Upper lobe of right lung (tissue), 1 donor: Measurements from ENCODE around the gene B4GALT2. TPM values are rescaled to one million over a fixed set of nuclear protein-coding genes. Genes with fewer than 3 reads are reported as not detected.

ENCODE experiments used
- ATAC-seq: fragments of 200-7000 bp; cut with Tn5 transposase; one replicate; pipeline ENCODE4 v1.9.1; 2020; ENCODE audit warnings: mild to moderate bottlenecking, moderate library complexity
- DNase-seq: peaks from one replicate; pipeline ENCODE4 v3.0.0-alpha.2; 2020
- H3K27ac ChIP-seq: fragments of 200-600 bp; one replicate; pipeline ENCODE4 v1.8.0; 2022
- H3K27me3 ChIP-seq: fragments of 200-600 bp; one replicate; pipeline ENCODE4 v1.8.0; 2022; ENCODE audit warnings: mild to moderate bottlenecking
- H3K36me3 ChIP-seq: fragments of 200-600 bp; one replicate; pipeline ENCODE4 v1.8.0; 2022
- H3K4me1 ChIP-seq: fragments of 200-600 bp; one replicate; pipeline ENCODE4 v1.8.0; 2022
- H3K4me3 ChIP-seq: fragments of 200-600 bp; one replicate; pipeline ENCODE4 v1.8.0; 2022; ENCODE audit warnings: mild to moderate bottlenecking
- H3K9me3 ChIP-seq: fragments of 200-600 bp; one replicate; pipeline ENCODE4 v1.8.0; 2022
- intact Hi-C: fragments of 100-400 bp; cut with DNase I; formaldehyde crosslinking; loops from one replicate; pipeline ENCODE4 v1.11.0; 2022
- total RNA-seq: library from RNA; stranded (reverse); fragmentation: NEBNext Ultra II Directional; extraction: Animal tissue kit (Norgen Biotek cat#: 25700); gene quantifications from one replicate; pipeline ENCODE4 v1.2.1, GENCODE V29; 2021
- TF ChIP-seq, protein P1 (sequence below): fragments of 200-600 bp; IDR thresholded peaks from one replicate; pipeline ENCODE4 v1.8.0; 2022; ENCODE audit warnings: antibody characterized with exemption
- donor health status: DM: no; HTN: yes; CAD: no; lungs with severe emphysema.

Gene B4GALT2
- total RNA-seq, 1 donor from 2014 or later: 23.8 TPM

DNA sequence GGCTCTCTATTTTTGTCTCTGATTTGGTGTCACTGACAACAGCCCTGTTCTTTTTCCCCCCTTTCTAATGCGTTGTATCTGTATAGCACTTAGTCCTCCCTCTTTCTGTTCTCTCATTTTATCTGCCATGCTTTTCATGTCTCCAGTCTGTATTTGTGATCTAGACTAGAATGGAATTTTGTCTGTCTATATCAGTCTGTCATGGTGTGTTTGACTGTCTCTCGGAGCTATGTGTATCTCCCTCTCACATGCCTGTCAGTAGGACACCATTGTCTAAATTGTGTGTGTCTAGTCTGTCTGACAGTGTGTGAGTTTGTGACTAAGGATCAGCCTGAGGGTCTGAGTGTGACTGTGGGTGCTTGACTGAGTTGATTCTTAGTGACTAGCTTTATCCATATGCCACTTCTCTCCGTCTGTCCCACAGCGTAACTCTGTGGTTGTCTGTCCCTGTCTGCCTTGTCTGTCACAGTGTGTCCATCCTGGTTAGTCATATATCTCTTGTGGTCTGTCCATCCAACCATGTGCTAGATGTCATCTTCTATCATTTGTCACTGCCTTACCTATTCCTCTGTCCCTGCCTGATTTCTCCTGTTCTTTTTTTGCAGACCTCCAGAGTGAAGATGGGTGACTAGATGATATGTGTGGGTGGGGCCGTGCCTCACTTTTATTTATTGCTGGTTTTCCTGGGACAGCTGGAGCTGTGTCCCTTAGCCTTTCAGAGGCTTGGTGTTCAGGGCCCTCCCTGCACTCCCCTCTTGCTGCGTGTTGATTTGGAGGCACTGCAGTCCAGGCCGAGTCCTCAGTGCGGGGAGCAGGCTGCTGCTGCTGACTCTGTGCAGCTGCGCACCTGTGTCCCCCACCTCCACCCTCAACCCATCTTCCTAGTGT is 1.4 kb upstream of the B4GALT2 start:
- TF ChIP-seq, protein P1, sequence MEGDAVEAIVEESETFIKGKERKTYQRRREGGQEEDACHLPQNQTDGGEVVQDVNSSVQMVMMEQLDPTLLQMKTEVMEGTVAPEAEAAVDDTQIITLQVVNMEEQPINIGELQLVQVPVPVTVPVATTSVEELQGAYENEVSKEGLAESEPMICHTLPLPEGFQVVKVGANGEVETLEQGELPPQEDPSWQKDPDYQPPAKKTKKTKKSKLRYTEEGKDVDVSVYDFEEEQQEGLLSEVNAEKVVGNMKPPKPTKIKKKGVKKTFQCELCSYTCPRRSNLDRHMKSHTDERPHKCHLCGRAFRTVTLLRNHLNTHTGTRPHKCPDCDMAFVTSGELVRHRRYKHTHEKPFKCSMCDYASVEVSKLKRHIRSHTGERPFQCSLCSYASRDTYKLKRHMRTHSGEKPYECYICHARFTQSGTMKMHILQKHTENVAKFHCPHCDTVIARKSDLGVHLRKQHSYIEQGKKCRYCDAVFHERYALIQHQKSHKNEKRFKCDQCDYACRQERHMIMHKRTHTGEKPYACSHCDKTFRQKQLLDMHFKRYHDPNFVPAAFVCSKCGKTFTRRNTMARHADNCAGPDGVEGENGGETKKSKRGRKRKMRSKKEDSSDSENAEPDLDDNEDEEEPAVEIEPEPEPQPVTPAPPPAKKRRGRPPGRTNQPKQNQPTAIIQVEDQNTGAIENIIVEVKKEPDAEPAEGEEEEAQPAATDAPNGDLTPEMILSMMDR: no peak
- Histone ChIP-seq H3K27ac (no peak overlapping the region), H3K9me3 (no peaks in the 10 kb centered on the region), H3K4me3 (no peak overlapping the region), H3K4me1 (peaks cover 31% of the 10 kb centered on the region), H3K27me3 (no peaks in the 10 kb centered on the region), H3K36me3 (peaks cover 26% of the 10 kb centered on the region)
- intact Hi-C loops: no loop called here
- no peak for ATAC-seq
- DNase-seq: no peak

DNA sequence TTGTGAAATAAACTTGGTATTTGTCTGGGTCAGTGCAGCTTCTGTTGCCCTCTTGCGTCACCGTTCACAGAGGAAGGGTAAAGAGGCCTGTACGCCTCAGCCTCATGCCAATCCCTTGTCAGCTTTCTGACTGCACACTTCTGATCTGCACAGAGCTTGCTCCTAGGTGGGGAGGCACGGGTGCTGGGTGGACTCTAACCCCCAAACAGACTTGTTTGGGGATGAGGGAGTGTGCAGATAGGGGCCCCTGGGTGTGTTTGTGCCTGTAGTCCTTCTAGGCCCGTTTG is 803 bp upstream of the B4GALT2 start:
- Histone ChIP-seq H3K4me3 (peak overlapping the region; percentile 51), H3K4me1 (peaks cover 31% of the 10 kb centered on the region), H3K27ac (no peak overlapping the region), H3K27me3 (no peaks in the 10 kb centered on the region), H3K9me3 (no peaks in the 10 kb centered on the region), H3K36me3 (peaks cover 23% of the 10 kb centered on the region)
- DNase-seq (no peak), ATAC-seq (no peak)
- intact Hi-C loops: no loop called here
- TF ChIP-seq, protein P1: no peak

GRCh38 chr1:43979261-43979527 is 184 bp downstream of the B4GALT2 start:
- ATAC-seq (no peak), DNase-seq (no peak)
- Histone ChIP-seq H3K27ac (peak overlapping the region; percentile 51), H3K9me3 (no peaks in the 10 kb centered on the region), H3K4me1 (peaks cover 31% of the 10 kb centered on the region), H3K36me3 (peaks cover 23% of the 10 kb centered on the region), H3K4me3 (peak overlapping the region; percentile 73), H3K27me3 (no peaks in the 10 kb centered on the region)
- TF ChIP-seq, protein P1: no peak
- intact Hi-C loops: no loop called here

- Histone ChIP-seq H3K4me1 (peaks cover 31% of the 10 kb centered on the region), H3K36me3 (peaks cover 23% of the 10 kb centered on the region), H3K27me3 (no peaks in the 10 kb centered on the region), H3K4me3 (peak overlapping the region; percentile 73), H3K27ac (peak overlapping the region; percentile 51), H3K9me3 (no peaks in the 10 kb centered on the region)
- peak; percentile 83 for DNase-seq
- peak; percentile 35 for ATAC-seq
- TF ChIP-seq, protein P1: no peak
- intact Hi-C loops: no loop called here
Observed at GRCh38 chr1:43979528-43980254, 681 bp downstream of the B4GALT2 start.

- peak overlapping the region; percentile 73 for H3K4me3 ChIP-seq
- DNase-seq (no peak), ATAC-seq (no peak)
- H3K9me3 ChIP-seq: no peaks in the 10 kb centered on the region
- H3K27me3 ChIP-seq: no peaks in the 10 kb centered on the region
- H3K36me3 ChIP-seq: peaks cover 23% of the 10 kb centered on the region
- TF ChIP-seq, protein P1: no peak
- intact Hi-C loops: no loop called here
- H3K27ac ChIP-seq: no peak overlapping the region
- H3K4me1 ChIP-seq: peaks cover 30% of the 10 kb centered on the region
Observed at GRCh38 chr1:43980255-43981134, 1.5 kb downstream of the B4GALT2 start.
